Activated T-cell treated with anti-CD3 and anti-CD28 coated beads, Interleukin-2, amount 50 U/mL, for 48 hours (primary cell): Measurements from ENCODE around the gene CHRDL2.

Source experiments
- DNase-seq, 2 experiments: peaks; one replicate each; pipeline ENCODE4 v3.0.0-alpha.2; 2020

Gene CHRDL2

DNA sequence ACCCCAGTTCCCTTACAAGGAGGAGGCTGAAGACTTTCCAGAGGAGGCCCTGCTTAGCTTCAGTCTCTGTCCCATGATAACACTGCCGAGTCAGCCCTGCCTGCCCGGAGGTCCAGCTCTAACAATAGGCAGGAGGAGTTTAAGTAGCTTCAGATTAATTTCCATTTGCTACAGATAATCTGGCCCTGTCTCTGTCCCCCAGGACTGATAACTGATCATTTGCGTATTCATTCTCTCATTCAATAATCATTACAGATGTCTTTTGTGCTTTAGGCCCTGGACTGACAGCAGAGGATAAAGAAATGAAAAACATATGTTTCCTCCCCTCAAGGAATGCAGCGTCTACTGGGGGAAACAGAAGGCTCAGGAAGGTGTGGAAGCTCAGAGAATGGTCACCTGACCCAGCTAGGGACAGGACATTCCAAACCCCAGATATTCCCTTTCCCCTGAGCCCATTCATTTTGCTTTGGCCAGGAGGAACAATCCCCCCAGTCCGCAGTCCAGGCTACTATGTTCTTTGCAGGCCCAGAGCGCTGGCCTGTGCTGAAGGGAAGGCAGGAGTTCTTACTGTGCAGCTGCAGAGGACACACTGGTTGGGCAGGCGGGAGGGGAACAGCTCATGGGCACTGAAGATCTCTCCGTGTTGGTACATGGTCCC lies 20.8 kb downstream of the CHRDL2 start:
- no peak for DNase-seq

DNA sequence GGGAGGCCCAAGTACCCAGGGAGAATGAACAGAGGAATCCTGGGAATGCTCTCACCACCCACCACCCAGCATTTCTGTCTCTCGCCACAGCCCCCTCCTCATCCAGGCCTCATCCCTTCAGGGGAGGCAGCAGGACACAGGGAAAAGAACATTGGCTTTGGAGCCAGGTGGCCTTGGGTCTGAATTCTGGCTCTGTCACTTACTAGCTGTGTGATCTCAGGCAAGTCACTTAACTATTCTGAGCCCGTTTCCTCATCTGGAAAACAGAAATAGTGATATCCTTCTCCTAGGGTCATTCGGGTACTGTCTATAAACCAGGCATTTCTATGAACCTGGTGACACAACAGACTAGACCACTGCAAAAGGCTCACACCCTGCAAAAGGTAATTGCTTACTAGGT lies 22.1 kb downstream of the CHRDL2 start:
- no peak for DNase-seq

DNA sequence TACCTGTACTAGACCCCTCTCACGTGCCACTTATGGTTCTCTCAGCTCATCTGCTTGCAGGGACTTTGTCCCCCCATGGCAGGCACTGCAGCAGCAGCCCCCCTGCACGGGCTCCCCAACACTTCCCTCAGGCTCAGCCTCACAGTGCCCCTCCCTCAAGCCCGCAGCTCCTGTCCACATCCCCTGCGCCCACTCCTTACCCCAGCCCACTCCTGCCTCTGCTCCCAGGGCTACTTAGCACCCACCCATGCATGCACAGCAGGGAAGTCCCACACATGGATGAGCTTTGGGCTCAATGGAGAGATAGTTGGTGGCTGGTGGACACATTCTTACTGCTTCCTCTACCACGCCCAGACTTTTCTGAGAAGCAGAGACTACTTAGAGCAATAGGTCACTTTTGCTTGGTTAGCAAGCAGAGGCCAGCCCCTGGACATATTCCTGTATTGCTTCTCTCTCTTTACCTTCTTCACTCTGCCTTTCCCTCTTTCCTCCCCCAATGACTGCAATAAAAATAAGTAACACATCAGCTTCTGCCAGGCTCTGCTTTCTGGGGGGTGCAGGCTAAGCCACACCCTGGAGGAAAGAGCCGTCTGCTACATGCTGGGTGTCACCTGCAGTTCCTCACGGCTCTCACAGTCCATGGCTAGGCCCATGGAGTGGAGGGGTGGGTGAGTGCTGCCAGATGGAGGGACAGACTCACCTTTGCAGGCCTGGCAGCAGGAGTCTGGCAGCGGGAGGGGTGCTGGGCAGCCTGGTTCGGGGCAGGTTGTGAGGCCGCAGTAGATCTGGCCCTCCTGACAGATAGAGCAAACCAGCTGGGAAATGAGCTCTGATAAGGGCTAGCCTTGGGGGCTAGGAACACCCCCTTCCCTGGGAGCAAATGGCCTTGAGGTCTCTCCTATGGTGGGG lies 23.4 kb downstream of the CHRDL2 start:
- no peak for DNase-seq

DNA sequence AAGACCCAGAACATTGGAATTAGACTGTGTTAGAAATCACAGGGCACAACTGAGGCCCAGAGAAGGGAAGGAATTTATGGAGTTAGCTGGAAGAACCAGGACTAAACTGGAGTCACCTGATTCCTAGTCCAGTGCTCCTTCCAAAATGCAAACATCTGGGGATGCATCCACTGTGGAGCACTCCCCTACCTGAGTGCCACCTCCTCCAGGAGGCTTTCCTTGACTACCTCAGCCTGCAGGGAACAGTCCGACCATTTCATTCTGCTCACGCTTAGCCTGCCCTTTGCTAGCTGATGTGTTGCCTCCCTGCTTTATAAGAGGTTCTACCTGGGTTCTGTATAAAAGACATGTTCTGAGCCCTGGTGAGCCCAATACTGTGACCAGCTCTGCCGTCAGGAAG lies 24.0 kb downstream of the CHRDL2 start:
- DNase-seq = no peak

DNA sequence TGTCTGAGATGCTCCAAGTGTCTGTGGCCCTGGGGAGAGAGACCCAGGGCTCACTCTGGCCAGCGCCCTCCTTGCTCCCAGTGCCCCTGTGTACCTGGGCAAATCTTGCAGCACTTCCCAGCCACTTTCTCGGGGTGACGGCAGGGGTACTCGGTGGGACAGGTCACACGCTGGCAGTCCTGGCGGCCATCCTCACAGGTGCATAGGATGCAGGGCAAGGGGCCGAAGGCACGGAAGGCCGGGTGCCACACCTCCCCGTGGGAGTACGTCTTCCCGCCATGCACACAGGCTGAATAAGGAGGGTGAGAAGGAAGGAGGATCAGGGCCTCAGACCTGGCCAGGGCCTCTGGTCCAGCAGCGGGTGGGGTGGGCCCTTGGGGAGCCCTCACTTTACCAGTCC lies 28.0 kb downstream of the CHRDL2 start:
- DNase-seq = no peak

DNA sequence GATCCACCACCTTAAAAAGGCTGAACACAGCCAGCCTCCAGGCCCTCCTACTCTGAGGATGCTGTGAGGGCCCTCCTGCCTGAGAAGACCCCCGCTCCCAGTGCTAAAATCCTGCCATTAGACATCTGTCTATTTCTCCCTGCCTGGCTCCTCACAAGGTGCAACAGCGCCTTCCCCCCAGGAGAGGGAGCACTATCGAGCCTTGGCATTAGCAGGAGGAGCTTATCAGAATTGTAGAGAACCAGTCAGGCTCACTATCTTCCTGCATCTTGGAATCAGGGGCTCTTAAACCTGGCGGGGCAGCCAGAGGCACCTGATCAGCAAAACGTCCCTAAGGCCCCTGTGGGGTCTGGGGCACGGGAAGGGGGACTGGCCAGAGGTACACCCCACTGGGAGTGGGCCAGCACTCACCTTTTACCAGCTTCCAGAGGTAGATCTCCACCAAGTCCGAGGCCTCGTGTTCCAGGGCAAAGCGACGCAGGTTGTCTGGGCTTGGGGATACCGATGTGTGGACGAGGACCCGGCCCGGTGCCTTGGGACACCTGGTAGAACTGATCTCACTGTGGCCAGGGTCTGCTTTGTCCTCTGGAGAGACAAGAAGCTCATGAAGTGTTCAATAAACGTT lies 28.7 kb downstream of the CHRDL2 start:
- DNase-seq = peak; percentile 78

DNA sequence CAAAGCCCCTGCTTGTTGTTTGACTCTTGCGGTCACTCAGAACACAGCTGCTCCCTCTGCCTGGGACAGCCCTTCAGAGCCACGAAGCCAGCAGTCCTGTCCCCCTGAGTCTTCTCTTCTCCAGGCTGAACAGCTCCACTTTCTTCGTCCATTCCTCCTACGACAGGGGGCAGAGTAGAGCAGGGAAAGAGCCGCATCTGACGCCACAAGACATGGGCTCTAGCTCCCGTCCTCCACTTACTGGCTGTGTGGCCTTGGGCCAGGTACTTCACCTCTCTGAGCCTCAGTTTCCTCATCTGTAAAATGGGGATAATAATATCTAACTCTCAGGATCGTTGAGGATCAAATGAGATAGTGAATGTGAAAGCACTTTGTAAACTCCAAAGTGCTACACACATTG lies 29.9 kb downstream of the CHRDL2 start:
- DNase-seq = peak; percentile 23 to 28

DNA sequence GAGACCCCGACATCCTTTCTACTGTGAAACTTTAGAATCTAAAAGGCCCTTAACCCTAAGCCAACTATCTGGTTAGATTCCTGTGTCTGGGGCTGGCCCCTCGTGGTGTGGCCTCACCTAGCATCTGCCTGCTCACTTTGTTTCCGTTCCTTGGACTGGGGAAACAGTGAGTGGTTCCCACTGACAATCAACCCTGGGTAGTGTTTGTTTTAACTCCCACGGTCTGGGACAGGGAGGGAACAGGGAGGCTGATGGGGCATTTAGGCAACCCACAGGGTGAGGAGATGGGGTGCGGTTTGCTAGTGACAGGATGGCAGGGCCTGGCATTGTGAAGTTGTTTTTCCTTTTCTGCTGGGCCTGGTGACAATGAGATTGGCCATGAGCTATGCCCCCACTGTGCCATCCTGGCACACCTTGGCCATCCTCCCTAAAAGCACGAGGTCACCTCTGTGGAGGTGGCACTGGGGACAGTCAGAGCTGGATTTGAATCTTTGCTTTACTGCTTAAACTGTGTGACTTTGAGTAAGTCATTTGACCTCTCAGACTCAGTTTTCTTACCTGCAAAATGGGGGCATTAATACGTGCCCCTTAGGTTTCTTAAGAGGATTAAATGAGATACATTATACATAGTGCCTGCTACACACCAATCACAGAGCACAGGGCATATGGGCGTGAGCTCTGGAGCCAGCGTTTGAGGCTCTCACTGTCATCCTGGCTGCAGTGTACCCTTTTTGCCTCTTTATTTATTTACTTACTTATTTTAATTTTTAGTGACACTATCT lies 31.4 kb downstream of the CHRDL2 start:
- DNase-seq = no peak

DNA sequence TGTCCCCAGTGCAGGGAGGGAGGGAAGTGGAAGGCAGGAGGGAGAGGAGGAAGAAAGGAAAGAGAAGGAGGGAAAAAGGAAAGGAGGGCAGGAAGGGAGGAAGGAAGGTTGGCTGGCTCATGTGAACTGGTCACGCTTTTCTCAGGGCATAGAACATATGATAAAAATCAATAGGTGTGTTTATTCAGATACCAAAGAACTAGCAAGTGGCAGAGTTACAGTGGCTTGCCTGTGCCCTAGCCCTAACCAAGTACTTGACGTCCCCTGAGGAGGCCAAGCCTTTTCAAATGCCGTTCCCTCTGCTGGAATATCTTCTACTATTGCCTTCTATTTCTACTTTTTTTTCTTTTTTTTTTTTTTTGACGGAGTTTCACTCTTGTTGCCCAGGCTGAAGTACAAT lies 33.5 kb downstream of the CHRDL2 start:
- no peak for DNase-seq

DNA sequence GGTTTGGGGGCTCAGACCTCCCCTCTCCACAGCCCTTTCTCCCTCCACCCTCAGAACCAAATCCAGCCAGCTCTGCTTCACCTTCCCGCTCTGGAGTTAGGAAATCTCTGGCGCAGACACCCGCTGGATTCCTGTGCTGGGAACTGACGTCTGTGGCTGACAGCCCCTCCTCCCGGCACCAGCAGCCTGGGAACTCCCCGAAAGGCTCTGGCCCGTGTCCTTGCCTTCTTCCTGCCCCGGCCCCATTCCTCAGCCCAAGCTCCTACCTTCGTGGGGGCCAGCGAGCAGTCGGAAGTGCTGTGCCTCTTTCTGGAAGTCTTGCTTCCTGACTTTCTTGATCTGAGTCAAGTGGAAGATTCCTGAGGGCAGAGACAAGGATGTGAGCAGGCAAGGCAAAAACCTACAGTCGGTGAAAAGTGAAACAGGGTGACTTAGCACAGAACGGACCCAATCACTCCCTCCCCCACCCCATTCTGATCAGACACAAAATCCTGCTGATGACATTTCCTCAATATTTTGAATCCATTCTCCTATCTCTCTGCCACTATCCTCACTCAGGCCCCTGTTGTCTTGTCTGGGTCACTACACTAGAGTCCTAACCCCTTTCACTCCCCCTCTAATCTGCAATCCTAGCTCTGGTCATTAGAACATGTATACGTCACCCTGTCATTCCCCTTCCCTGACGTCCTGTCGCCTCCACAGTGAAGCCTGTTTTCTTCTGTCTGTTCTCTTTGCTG lies 34.1 kb downstream of the CHRDL2 start:
- no peak for DNase-seq

DNA sequence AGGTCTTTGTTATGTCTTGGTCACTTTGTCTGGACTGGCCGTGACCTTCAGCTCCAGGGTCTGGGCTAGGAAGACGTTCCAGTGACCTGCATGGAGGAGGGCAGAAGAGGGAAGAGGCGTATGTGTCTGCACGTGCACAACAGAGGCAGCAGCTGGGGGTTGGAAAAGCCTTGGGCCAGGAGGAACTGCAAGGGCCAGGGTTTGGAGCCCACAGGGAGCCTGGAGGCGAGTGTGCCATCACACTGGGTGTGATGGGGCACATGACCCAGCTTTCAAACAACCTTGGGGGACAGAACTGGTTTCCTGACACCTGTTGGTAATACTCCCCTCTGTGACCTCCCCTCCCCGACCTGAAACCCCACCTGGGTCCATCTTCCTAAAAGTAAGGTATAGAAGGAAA lies 34.7 kb downstream of the CHRDL2 start:
- DNase-seq = no peak

DNA sequence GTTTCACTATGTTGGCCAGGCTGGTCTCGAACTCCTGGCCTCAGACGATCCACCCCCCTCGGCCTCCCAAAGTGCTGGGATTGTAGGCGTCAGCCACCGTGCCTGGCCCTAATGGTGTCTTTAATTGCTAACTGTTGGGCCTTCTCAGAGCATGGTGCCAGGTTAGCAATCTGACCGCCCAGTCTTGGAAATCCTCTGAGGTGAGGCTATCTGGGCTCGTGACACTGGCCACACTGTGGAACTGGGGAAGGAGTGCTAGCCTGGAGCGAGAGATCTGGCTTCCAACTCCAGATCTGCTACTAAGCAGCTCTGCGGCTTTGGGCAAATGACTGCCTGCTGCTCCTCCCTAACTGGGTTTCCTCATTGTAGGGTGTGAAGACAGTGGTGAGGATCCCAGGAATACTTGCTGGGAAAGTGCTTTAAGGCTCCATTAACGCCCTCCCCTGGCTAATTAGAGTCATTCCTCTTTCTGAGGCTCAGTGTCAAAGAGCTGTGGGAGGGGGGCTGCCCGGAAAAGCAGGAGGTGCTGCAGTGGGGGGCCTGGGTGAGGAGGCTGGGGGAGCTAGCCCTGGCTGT lies 35.4 kb downstream of the CHRDL2 start:
- DNase-seq = no peak

DNA sequence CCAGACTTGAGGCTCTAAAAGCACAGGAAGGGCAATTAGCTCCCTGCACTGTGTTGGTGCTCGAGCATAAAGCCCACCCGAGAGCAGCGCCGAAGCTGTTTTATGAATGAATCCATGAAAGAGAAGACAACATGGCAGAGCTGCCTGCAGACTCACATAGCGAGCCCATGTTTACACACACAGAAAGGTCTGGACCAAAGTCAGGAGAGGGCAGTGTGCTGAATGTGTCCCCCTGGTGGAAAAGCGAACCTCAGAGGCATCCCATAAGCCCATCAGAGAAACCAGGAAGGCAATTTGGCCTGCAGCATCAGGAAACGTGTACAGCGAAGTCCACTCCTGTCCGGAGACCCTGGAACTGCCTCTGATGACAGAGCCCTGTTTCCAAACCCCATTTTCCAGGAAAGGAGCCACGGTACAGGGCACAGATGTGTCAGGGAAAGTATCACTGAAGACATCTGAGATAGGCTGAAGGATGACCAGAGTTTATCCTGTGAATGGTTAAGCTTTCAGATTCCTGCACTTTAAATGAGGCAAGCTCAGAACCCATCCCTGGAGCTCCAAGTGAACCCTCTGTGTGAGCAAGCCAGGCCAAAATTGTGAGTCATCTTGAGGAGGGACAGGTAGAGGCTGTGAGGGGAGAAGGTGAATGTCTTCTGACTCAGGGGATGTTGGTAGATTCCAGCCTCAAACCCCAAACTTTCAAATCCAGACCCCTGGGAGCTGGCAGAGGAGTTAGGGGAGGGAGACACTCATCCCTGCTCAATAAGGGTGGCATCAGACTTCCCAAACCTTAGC lies 36.9 kb downstream of the CHRDL2 start:
- no peak for DNase-seq

DNA sequence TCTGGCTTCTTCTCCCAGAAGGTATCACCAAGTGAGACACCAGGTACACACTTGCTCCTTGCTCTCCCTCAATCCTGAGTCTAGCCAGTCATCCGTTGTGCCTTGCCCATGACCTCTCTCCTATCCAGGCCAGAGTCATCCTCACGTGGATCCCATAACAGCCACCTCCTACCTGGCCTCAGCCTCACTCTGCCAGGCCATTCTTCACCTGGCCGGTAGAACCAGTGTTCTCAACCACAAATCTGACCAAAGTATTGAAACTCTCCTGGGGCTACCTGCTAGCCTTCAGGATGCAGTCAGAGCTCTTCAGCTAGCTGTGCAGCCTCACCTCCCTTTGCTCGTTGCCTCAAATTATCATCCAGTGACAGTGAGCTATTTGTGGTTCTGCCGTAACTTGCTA lies 37.7 kb downstream of the CHRDL2 start:
- no peak for DNase-seq

DNA sequence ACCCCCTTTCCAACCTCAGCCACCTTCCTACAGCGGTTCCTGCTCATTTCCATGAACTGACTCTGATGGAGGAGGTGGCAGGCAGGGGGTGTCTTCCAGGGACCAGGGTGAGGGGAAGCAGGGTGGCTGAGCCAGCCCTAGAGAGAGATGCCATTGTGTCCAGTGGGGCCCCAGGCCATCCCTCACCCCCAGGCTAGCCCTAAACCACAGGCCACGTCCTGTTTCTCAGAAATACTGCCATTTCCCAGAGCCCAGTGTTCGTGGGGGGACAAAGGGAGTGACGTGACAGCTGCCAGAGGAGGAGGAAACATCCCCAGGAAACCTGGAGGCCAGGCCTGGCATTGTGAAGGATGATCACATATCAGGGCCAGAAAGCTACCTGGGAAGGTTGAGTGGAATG lies 39.5 kb downstream of the CHRDL2 start:
- no peak for DNase-seq

DNA sequence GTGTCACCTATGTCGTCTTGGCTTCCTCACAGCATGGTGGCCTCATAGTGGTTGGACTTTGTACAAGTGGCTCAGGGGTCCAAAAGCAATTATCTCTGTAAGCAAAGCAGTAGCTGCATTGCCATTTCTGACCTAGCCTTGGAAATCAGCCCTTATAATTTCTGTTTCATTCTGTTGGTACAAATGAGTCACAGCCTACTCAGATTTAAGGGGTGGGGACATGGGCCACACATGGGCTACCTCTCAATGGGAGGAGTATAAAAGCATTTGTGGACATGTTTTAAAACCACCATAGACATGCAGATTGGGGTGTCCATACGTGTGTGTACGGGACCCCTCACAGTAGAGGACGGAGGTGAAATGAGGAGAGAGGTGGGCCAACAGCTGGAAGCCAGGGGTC lies 41.6 kb downstream of the CHRDL2 start:
- no peak for DNase-seq

DNA sequence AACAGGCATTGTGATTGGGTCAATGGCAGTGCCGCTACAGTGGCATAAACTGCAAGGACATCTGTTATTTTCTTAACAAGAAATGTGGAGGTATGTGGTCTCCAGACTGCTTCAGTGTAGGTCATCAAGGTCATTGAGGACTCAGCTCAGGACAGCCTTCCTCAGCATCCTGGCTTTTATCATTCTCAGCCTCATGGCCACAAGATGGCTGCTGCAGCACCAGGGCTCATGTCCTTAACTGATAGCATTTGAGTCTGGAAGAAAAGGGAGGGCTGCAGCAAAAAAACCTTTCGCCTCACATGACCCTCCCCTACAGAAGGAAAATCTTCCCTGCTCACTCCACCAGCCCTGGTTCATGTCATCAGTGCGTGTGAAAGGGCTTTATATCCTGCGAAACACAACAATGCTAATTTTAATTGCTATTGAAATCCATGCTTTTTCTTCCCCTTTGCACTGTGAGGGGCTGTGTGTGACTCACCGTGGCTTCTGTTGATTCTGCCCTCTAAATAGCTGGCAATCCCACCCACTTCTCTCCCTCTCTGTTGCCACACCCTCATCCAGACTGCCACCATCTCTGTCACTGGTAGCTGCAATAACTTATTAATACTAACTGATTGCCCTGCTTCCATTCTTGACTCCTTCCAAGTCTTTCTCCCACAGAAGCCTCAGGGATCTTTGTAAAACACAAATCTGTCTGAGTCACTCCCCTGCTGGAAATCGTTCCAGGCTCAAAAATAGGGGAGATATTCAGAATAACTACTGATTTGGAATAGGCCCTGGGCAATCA lies 43.8 kb downstream of the CHRDL2 start:
- no peak for DNase-seq

DNA sequence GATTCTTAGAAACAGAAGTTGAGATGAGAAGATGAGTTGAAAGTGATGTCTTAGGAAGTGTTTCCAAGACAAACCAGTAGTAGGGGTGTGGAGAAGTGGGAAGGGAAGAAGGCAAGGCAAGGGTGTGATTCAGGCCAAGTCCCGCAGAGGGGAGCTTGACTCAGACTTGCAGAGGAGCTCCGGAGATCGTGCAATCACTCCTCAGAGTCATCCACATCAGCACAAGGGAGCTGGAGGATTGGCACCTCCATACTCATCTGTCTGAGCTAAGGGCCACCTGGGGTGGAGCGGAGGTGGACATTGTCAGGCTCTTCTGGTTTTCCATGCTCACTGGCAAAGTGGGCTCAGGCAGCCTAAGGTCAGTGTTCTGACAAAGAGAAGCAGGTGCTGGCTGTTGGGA lies 44.4 kb downstream of the CHRDL2 start:
- DNase-seq = no peak

DNA sequence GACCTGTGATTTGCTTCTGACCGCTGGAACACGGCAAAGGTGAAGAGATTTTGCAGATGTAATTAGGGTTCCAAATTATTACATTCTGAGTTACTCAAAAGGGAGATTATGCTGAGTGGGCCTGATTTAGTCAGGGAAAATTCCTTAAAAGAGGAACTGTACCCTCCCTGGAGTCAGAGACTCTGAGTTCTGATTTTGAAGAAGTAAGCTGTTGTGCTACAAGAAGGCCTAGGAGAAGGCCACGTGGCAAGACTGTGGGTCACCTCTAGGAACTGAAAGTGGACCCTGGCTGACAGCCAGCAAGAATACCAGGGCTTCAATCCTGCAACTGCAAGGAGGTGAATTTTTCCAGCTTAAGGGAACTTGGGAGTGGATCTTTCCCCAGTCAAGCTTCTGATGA lies 45.3 kb downstream of the CHRDL2 start:
- DNase-seq = no peak

DNA sequence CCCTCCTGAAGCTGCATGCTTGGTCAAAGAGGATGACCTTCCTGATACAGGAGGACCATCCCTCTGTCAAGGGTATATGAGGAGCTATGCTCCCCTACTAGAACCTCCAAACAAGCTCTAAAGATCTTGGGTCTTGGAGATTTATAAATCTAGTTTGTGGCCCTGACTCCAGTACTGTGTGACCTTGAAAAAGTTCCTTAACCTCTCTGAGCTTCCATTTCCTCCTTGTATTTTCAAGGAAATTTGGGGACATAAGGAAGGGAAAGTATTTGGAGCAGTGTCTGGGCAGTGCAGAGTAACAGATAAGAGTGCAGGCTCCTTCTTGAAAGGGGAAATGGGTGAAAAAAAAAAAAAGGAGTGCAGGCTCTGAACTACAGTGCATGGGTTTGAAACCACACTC lies 45.9 kb downstream of the CHRDL2 start:
- DNase-seq = no peak
